ENCODE data around the gene ST8SIA1.

- TF ChIP-seq GATA2 (IDR thresholded peaks at IDR 0.05; ENCODE audit: low read depth, low read length) = no peak
- no peak for TF ChIP-seq GATA3 (IDR thresholded peaks at IDR 0.05; ENCODE audit: low read depth, low read length)
Measured at GRCh38 chr12:22307811-22308210, 26.7 kb downstream of the ST8SIA1 start.

Measured in SH-SY5Y (cell line).